GM12874 (cell line): ENCODE results near the gene RTKN2.

Experiments
- TF ChIP-seq, protein P1 (sequence below): IDR thresholded peaks from 2 replicates; pipeline ENCODE4 v1.5.1; 2011; ENCODE audit warnings: low read depth, mild to moderate bottlenecking, control low read depth, low read length, moderate library complexity; ENCODE audit not compliant: insufficient read depth

The RTKN2 gene

DNA sequence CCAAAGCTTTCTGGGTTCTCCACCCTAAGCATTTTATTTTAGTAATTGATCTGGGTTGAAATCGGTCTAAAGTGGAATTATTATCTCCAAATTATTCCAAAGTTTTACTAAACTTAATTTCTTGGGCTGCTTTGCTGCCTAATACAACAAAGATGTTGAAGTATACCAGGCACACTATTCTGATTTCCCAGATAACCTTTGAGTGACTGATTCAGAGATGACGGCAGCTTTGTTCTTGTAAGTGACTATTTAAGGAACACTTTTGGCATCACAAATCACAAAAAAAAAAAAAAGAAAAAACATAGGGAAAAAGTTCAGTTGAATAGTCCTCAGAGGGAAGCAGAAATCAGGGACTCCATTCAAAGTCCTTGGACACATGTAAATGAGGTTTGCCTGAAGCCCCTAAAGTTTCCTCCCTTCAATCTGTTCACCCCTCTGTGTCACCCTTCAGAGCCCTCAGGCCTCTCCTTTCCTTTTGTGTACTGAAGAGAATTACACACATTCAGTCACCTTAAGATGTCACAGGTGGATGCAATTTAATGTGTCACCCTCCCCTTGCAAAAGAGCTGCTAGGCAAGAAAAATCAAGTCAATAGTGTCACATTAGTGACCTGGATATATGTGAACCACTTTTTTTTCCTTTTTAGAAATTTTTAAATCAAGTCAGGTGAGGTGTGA, 81.5 kb downstream of the RTKN2 start:
- TF ChIP-seq, protein P1, sequence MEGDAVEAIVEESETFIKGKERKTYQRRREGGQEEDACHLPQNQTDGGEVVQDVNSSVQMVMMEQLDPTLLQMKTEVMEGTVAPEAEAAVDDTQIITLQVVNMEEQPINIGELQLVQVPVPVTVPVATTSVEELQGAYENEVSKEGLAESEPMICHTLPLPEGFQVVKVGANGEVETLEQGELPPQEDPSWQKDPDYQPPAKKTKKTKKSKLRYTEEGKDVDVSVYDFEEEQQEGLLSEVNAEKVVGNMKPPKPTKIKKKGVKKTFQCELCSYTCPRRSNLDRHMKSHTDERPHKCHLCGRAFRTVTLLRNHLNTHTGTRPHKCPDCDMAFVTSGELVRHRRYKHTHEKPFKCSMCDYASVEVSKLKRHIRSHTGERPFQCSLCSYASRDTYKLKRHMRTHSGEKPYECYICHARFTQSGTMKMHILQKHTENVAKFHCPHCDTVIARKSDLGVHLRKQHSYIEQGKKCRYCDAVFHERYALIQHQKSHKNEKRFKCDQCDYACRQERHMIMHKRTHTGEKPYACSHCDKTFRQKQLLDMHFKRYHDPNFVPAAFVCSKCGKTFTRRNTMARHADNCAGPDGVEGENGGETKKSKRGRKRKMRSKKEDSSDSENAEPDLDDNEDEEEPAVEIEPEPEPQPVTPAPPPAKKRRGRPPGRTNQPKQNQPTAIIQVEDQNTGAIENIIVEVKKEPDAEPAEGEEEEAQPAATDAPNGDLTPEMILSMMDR = no peak

DNA sequence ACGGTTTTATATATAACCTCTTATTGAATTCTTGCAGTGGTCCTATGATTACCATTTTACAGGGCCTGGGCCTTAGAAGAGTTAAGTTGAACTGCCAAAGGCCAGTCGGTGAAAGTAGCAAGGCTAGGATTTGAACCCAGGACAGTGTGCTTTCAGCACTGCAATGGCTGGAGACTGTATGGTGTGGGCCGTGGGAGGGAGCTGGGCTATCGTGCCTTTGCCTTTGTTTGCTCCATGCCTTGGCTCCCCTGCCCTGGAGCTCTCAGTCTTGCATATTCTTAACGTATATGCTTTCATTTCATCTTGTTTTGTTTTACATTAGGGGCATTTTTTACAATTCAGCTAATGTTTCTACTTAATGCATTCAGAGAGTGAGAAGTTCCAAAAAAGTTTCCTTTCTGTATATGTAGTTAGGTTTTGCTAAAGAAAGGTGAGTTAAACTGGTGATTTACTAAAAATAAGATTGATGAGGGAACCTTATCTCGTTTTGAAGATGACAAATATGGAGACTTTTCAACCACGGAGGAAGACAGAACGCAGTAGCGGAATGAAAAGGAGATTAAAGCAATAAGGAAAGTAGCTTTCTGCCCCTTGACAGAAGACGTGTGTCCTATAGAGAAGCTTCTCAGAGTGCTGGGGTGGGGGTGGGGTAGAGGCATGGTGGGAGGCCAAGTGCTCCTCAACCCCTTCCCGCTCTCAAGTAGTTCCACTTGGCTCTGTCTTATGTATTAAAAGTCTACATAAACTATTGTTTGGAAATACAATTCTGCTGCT, 82.5 kb downstream of the RTKN2 start:
- TF ChIP-seq, protein P1 = no peak

DNA sequence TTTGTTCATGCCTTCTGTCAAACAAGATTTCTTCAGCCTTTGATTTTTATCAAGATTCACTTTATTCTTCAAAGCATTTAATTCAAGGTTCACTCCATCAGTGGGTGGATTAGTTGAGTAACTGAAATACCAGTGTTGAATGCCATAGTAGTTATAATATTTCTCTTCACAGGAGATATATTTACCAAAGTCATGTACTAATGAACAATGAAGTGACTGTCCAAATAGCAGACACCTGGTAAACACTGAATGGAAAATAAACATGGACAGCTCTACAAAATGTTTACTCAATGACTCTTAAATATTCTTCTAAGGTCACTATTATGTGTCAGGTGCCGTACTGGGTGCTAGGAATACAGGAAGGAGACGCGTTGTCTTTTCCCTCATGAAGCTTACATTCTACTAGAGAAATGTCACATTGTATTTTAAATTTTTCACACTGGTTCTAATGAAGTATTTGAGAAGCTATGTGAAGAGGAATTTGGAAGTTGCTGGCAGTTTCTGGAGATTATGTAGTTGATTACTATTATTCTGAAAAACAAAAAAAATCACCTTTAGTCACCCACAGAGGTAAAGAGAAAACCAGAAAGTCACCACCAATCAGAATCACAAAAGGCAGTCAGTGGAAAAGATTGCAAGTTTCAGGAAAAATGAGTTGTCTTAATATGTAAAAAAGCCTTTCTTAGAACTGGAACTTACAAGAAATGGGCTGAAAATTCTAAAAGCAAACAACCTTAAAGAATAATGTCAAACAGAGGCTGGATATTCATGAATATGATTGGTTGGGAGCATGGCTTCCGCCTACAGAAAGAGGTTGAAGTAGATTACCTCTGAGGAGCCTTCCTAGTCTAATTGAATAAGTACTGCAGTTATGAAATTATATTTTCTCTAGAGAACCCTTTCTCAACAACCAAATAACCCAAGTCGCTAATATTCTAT, 84.5 kb downstream of the RTKN2 start:
- TF ChIP-seq, protein P1 = no peak

DNA sequence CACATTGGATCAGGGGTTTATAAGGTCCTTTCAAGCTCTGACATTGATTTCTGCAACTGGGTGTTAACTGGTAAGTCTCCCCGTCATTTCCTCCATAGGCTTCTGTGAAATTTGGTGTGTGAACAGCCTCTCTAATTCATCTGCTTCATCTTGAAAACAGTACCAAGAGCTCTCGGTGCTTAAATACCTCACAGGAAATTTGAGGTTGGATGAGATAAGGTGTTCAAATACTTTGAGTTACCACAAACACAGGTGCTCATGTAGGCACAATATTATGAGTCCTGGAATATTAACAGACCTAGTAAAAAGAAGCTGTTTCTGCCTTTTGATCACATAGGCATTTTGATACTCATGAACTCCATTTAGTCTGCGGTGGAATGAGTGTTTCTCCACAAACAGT, 85.2 kb downstream of the RTKN2 start:
- TF ChIP-seq, protein P1 = no peak

DNA sequence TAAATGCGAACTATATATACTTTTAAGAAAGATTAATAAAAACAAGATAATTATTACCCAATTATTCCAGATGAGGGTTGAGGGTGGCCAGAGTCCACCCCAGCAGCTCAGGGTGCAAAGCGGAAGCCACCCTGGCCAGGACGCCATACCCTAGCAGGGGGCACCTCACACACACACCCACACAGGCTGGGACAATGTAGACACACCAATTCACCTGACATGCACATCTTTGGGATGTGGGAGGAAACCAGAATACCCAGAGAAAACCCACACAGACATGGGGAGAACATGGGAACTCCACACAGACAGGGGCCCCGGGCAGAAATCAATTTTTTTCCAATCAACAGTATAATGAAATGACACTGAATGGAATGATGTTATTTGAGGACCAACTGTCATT, 86.0 kb downstream of the RTKN2 start:
- TF ChIP-seq, protein P1 = no peak

DNA sequence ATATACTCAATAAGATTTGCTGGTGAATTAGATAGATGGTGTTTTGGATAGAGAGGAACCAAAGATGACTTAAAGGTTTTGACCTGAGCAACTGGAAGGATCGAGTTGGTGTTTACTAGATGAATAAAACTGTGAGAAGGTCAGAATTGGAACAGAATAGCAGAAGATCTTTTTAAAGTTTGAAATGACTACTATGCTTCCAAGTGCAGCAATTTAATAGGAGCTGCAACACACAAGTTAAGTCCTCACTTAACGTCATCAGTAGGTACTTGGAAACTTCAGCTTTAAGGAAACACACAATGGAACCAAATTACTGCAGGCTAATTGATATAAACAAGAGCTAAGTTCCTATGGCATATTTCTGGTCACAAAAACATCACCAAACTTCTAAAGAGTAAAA, 86.5 kb downstream of the RTKN2 start:
- TF ChIP-seq, protein P1 = no peak

DNA sequence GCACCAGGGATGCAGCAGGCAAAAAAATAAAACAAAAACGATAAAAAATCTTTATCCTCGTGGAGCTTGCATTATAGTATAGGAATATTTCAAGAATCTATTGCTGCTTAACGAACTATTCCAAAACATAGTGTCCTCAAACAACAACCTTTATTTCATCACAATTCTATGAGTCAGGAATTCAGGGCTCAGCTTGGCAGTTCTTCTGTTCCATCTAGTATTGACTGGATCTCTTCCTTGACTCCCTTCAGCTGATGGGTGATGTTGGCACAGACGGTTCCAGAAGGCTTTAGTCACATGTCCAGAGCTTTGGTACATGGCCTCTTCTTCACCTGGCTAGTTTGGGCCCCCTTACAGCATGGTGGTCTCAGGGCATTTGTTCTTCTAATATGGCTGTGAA, 88.0 kb downstream of the RTKN2 start:
- TF ChIP-seq, protein P1 = no peak
